NCI-H460 (cell line): ENCODE data around the gene DSG4. TPM values are rescaled to one million over a fixed set of nuclear protein-coding genes. Genes with fewer than 3 reads are reported as not detected.

Experiments
- DNase-seq: peaks from one replicate; pipeline ENCODE4 v3.0.0-alpha.2; 2016; ENCODE audit warnings: low read depth; ENCODE audit errors: extremely low read depth
- total RNA-seq: library from RNA; depleted of rRNA; stranded (reverse); fragments of >200 nt; shearing (Covaris generic); gene quantifications from 2 replicates; pipeline ENCODE4 v1.2.3, GENCODE V29; 2014

The DSG4 gene
- total RNA-seq, 1 experiment from 2014 or later: not detected

DNA sequence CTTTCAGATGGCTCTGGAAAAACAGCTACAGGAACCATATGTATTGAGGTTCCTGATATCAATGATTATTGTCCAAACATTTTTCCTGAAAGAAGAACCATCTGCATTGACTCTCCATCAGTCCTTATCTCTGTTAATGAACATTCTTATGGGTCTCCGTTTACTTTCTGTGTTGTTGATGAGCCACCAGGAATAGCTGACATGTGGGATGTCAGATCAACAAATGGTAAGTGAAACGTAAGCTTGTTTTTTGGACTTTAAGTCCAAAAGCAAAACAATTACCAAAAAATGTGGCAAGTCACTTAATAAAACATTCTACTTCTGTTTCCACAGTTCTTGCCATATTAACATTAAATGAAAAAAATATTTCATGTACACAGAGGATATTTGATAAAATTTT, 26.8 kb downstream of the DSG4 start:
- no peak for DNase-seq

DNA sequence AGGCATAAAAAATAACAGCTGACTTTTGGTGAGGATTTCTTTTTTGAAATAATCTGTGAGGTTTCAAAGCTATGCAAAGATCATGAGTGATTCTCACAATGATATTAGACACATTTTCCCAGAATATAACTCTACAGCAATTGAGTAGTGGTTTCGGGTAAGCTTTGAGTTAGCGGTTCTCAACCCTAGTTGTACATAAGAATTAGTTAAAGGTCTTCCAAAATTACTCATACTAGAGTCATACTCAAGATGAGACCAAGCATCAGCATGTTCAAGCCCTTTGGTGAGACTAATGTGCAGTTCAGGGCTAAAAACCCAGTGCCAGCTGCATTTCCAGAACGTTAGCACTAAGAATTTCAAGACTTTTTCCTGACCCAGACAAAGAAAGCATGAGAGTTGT, 31.1 kb downstream of the DSG4 start:
- no peak for DNase-seq

DNA sequence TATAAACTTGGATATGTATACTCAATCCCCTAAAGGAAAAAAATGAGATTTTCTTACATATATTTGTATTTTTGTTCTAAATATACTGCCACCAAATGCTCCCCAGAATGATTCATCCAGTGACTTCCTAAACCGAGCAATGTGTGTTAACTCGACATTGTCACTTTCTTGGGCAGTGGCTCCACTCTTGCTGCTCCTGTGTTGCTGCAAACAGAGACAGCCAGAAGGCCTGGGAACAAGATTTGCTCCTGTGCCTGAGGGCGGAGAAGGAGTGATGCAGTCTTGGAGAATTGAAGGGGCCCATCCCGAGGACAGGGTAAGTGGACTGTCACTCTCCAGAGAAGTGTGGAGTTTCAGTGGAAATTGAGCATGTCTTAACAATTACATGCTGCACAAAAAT, 32.7 kb downstream of the DSG4 start:
- DNase-seq: no peak

DNA sequence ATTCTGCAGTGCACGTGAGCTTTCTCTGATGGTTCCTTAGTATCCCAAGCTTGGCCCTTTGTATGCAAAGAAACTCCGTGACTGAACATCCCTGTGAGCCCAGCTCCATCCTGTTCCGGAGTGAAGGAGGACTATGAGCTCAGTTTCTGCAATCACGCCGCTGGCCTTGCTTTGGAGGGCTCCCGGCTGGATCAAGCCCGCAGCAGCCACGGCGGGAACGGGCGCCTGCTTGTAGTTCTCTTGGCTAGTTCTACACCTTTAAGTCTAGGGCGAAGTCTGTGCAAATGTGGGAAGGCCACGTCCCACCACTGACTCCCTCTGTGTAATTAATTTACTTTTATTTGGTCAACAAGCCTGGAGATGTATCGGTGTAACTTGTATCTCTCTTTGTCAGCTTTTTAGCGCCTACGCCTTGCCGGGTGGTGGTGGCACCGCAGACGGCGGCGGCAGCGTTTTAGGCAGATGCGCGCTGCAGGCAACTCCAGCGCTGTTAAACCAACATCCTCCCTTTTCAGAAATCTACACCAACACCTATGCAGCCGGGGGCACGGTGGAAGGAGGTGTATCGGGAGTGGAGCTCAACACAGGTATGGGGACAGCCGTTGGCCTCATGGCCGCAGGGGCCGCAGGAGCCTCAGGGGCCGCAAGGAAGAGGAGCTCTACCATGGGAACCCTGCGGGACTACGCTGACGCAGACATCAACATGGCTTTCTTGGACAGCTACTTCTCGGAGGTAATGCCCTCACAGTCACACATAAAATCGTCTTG, 34.3 kb downstream of the DSG4 start:
- no peak for DNase-seq

DNA sequence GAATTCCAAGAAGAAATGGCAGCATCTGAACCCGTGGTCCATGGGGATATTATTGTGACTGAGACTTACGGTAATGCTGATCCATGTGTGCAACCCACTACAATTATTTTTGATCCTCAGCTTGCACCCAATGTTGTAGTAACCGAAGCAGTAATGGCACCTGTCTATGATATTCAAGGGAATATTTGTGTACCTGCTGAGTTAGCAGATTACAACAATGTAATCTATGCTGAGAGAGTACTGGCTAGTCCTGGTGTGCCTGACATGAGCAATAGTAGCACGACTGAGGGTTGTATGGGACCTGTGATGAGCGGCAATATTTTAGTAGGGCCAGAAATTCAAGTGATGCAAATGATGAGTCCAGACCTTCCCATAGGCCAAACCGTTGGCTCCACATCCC, 36.6 kb downstream of the DSG4 start:
- DNase-seq: no peak

GRCh38 chr18:31417850-31418249, 41.3 kb downstream of the DSG4 start:
- no peak for DNase-seq

GRCh38 chr18:31419457-31419932, 42.9 kb downstream of the DSG4 start:
- DNase-seq: no peak

DNA sequence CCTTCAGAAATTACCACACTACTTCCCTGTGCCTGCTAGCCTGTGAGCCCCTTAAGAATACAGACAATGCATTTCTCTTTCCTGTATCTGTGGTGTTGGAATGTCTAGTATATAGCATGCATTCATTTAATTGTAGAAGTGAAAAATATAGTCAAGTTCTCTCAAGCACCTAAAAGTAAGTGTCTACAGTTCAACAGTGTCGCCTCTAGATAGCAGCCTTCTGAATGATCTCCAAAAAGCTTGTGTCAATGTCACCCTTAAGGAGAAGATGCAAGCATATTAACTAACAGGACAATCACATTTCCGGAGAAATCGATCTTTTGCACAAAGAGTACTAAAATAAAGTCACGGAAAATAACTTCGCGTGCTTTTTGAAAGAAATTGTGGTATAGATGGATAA, 43.5 kb downstream of the DSG4 start:
- no peak for DNase-seq

- no peak for DNase-seq
Observed at GRCh38 chr18:31420524-31420923, 43.9 kb downstream of the DSG4 start.

DNA sequence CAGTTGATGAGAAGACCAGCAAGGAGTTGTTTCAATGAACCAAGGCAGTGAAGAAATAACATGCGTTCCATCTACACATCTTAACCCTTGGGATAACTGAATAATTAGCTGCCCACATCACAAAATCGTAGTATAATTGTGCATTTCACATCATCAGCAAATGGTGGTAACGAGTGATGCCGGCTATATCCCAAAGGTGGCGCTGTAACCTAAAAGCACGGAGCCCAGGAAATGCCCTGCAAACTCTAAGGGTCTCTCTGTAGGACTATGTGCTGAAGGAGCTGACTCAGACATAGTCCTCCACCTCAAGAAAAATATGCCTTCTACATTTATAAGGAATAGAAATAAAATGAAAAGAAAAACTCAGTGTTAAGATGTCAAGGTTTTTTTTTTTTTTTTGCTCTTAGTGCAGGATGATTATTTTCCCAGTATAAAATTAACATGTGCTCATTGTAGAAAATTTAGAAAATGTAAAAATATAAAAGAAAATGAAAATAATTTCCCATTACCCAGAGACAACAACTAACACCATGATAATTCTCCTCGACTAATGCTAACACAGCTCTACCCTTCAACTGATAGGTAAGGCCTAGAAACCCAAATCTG, 47.9 kb downstream of the DSG4 start:
- peak; percentile 34 for DNase-seq

DNA sequence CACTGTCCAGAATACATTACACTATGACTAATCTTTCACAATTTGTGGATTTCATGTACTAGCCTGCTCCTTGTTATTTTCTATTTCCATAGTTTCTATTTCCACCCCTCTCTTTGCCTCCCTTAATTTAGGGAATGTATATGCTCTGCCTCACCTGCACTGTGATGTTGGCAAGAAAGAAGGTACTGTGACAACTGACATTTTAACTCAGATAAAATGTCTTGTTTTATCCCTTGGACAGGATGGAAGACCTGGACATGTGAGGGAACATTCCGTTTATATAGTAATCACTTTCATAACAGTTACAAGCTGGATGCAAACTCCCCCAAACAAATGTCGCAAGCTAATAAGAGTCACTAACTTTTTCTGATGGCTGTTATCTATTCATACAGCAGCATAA, 49.4 kb downstream of the DSG4 start:
- DNase-seq: no peak

GRCh38 chr18:31426871-31427406, 50.4 kb downstream of the DSG4 start:
- DNase-seq: no peak

GRCh38 chr18:31428211-31428610, 51.6 kb downstream of the DSG4 start:
- DNase-seq: no peak

GRCh38 chr18:31429623-31430022, 53.0 kb downstream of the DSG4 start:
- no peak for DNase-seq

- no peak for DNase-seq
Observed at GRCh38 chr18:31430072-31430471, 53.5 kb downstream of the DSG4 start.

DNA sequence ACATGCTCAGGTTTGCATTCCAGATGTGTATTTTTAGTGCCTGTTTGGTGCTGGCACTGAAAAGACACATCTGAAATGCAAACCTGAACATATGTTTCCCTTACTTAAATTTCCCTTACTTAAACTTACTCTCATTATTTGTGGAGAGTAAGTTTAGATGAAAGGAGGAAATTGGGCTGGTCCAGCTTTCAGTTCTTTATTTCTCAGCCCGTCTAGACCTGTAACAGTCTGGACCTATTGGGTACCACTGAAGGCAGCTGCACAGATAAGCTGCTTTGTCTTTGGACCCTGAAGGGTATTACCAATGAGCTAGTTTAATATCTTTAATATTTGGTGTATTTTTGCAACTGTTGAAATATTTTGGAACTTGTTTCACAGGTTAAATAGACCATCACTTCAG, 54.0 kb downstream of the DSG4 start:
- no peak for DNase-seq

- no peak for DNase-seq
Observed at GRCh38 chr18:31432316-31432715, 55.7 kb downstream of the DSG4 start.

GRCh38 chr18:31436825-31437224, 60.2 kb downstream of the DSG4 start:
- DNase-seq: no peak

DNA sequence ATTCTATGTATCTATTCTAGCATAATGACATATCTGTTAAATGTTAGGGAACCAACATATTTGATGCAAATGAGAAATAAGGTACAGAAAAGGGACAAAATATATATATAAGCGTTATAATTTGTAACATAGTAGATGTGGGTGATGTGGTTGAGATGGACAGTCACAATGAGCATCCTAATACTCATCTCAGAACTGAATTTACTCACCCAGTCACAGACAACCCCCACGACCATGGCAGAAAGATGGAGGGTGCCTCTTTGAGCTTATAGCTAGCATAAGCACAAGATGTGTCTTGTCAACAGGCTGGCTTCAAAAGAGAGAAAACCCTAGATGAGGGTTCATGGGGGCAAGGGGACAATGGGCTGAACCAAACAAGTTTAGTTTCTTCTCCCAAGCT, 61.8 kb downstream of the DSG4 start:
- no peak for DNase-seq

GRCh38 chr18:31439807-31440325, 63.3 kb downstream of the DSG4 start:
- DNase-seq: no peak

- no peak for DNase-seq
Observed at GRCh38 chr18:31440787-31441186, 64.2 kb downstream of the DSG4 start.

DNA sequence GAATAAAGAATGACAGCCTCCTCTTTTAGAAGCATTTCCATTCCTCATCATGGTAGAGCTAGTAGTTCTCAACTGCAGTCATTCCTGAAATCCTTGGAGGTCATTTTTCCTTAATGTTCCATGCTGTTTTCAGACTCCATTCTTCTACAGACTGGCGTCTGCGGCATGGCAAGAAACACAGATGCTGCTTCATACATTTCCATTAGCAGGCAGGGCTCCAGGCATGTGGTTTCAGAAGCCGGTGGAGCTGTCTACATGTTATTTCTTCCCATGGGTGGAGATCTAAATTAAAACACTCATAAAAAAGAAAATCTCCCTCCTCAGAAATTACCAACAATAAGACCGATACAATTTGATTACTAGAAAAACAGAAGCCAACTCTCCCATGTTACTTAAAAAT, 64.9 kb downstream of the DSG4 start:
- no peak for DNase-seq
